ENCODE data around the gene ALDH3B2. TPM values are rescaled to one million over a fixed set of nuclear protein-coding genes. Genes with fewer than 3 reads are reported as not detected.
A peak's percentile ranks its signal among the peaks of the same experiment; 100 is the strongest.
"Not testable (repeated sequence)": the region's sequence is repeated elsewhere in the genome, so short reads cannot be mapped to it uniquely, and the experiment has no call there.

The ALDH3B2 gene, protein sequence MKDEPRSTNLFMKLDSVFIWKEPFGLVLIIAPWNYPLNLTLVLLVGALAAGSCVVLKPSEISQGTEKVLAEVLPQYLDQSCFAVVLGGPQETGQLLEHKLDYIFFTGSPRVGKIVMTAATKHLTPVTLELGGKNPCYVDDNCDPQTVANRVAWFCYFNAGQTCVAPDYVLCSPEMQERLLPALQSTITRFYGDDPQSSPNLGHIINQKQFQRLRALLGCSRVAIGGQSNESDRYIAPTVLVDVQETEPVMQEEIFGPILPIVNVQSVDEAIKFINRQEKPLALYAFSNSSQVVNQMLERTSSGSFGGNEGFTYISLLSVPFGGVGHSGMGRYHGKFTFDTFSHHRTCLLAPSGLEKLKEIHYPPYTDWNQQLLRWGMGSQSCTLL
- not detected for total RNA-seq

DNA sequence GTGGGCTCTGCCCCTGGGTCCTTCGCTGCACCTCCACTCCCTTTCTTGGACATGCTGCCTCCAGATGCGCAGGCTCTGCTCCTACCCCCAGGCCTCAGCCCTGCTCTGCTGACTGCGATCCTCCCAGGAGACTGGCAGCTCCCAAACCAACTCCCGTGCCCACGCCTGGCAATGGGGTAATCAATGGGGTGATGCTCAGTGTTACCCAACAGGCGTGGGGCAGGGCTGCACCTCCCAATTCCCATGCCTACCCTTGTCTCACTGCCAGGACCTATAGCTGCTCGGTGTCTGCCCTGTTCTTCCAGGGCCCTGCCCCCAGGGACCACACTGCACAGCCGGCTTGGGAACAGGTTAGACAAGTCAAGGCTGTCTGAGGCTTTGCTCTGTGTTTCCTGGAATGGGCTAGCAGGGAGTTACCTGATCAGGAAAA lies at the start of gene ALDH3B2:
Gene ALDH3B2 (minus strand): TSS at position 182 of the 430 bp plus-strand sequence. CDS start 7,688 bp downstream, outside the sequence.
- no peak within 1 kb of the TSS for H3K27ac Mint-ChIP-seq
- H3K4me1 Mint-ChIP-seq: no peaks in the 10 kb centered on the region
- H3K9me3 Mint-ChIP-seq: peaks cover 5% of the 10 kb centered on the region
- no peak for DNase-seq
- POLR2A ChIA-PET: no interaction called here
- no peaks in the 10 kb centered on the region for H3K36me3 Mint-ChIP-seq (ENCODE audit: low read depth)
- H3K4me3 Mint-ChIP-seq: no peak within 1 kb of the TSS
- peaks cover 13% of the 10 kb centered on the region for H3K27me3 Mint-ChIP-seq
- CTCF ChIA-PET: no interaction called here

DNA sequence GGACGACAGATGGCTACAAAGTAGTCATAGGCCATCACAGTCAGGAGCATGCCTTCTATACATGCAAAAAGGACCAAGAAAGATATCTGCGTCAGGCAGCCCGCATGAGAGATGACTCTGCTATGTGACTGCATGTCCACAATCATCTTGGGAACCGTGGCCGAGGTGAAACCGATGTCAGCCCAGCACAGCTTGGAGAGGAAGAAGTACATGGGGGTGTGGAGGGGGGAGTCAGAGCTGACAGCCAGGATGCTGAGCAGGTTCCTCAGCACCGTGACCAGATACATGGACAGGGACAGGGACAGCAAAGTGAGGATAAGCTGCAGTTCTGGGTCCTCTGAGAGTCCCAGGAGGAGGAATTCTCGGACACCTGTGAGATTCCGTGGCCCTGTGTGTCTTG lies 48.6 kb upstream of the ALDH3B2 start:
- H3K4me3 Mint-ChIP-seq; DNase-seq; H3K27ac Mint-ChIP-seq; H3K27me3 Mint-ChIP-seq; CTCF ChIA-PET; POLR2A ChIA-PET; H3K36me3 Mint-ChIP-seq (ENCODE audit: low read depth); H3K4me1 Mint-ChIP-seq; H3K9me3 Mint-ChIP-seq: not testable (repeated sequence)

DNA sequence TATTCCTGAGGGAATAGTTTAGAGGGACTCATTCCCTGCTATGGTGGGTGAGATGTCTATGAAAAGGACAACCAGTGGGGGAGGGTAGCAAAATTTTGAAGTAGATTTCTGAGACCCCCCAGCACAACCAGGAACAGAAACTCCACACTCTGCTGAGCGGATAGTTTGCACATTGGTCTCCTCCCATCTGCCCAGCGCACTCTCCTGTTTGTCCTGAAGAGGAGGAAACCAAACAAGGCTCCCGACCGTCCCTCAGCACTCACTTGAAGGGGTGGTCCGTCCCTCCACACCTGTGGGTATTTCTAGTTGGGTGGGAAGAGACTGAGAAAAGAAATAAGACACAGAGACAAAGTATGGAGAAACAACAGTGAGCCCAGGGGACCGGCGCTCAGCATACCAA lies 41.8 kb upstream of the ALDH3B2 start:
- CTCF ChIA-PET; DNase-seq; H3K27me3 Mint-ChIP-seq; POLR2A ChIA-PET; H3K4me1 Mint-ChIP-seq; H3K27ac Mint-ChIP-seq; H3K36me3 Mint-ChIP-seq (ENCODE audit: low read depth); H3K4me3 Mint-ChIP-seq; H3K9me3 Mint-ChIP-seq: not testable (repeated sequence)

DNA sequence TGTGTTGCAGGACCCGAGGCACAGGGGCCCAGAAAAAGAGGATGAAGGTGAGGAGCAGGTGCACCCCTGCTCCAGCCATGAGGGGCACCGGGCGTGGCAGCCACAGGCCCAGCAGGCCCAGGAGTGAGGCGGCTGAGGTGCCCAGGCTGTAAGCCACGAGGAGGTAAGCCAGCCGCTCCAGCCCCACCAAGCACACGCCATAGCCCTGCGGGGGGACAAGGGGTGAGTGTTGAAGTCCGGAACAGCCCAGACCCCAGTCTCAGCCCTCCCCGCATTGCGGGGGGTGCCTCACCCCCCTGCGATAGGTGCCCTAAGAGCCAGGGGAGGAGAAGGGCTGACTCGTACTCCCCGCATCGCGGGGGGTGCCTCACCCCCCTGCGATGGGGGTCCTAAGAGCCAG lies 41.4 kb upstream of the ALDH3B2 start:
- H3K9me3 Mint-ChIP-seq; H3K4me3 Mint-ChIP-seq; POLR2A ChIA-PET; H3K27ac Mint-ChIP-seq; H3K27me3 Mint-ChIP-seq; DNase-seq; H3K4me1 Mint-ChIP-seq; CTCF ChIA-PET; H3K36me3 Mint-ChIP-seq (ENCODE audit: low read depth): not testable (repeated sequence)

DNA sequence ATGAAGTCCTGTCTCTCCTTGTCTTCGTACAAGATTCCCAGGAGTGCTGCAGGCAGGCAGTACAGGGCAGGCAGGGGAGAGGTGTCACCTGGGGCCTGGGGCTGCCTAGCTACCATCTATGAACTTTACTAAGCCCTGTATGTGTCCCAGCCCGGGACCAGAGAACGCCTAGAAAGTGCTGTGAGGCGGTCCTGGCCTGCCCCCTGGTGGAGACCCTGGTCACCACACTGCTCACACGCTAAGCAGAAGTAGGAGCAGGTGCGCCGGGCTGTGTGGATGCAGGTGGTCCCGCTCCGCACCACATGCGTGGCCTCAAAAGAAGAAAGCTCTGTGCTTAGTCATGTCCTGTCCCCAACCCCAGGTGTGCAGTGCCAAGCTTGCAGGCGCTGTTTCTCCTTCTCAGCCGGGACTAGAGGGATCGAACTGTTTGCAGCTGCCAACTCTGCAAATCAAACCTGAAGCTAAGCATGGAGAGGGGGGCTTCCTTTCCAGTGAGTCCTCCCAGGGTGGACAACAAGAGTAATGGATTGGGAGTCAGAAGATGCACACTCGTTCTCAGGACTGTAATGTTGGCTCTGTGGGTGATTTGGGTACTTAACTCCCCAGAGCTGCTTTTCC lies 39.6 kb upstream of the ALDH3B2 start:
- POLR2A ChIA-PET; CTCF ChIA-PET; H3K27ac Mint-ChIP-seq; H3K36me3 Mint-ChIP-seq (ENCODE audit: low read depth); H3K9me3 Mint-ChIP-seq; H3K4me3 Mint-ChIP-seq; H3K27me3 Mint-ChIP-seq; H3K4me1 Mint-ChIP-seq: not testable (repeated sequence)
- peak; percentile 66 for DNase-seq

DNA sequence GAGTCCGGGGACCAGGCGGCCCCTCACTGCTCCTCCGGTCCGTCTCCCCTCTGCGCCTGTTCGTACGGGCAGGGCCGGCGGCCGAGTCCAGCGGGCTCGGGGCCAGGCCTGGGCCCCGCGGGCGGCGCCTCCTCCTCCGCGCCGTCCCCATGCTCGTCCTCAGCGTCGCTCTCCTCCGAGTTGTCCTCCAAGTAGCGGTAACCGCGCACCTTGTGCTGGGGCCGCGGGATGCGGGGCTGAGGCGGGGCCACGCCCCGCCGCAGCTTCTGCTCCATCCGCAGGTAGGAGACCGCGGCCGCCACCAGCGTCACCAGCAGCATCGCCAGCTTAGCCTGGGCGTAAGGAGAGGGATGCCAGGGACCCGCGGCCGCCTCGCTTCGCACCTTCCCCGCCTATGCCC lies 37.3 kb upstream of the ALDH3B2 start:
- H3K9me3 Mint-ChIP-seq; H3K36me3 Mint-ChIP-seq (ENCODE audit: low read depth); H3K27ac Mint-ChIP-seq; H3K27me3 Mint-ChIP-seq; DNase-seq; CTCF ChIA-PET; POLR2A ChIA-PET; H3K4me1 Mint-ChIP-seq; H3K4me3 Mint-ChIP-seq: not testable (repeated sequence)

DNA sequence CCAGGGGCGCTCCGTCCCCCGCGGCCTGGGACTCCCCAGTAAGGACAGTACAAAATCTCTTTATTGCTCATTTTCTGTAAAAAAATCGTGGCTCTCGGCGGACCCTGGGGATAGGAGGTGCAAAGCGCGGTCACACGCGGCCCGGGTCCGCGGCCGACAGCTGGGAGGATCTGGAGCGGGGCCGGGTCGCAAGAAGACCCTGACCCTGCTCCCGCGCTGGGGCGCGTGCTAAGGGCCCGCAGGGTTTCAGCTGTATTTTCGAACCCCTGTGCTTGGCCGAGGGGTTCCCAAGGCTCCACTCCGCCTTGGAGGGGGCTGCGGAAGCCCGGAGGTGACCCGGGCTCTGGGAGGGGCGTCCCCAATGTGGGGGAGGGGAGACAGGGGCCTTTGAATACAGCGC lies 36.8 kb upstream of the ALDH3B2 start:
- H3K4me1 Mint-ChIP-seq; H3K27me3 Mint-ChIP-seq; DNase-seq; CTCF ChIA-PET; H3K36me3 Mint-ChIP-seq (ENCODE audit: low read depth); H3K27ac Mint-ChIP-seq; H3K4me3 Mint-ChIP-seq; POLR2A ChIA-PET; H3K9me3 Mint-ChIP-seq: not testable (repeated sequence)

DNA sequence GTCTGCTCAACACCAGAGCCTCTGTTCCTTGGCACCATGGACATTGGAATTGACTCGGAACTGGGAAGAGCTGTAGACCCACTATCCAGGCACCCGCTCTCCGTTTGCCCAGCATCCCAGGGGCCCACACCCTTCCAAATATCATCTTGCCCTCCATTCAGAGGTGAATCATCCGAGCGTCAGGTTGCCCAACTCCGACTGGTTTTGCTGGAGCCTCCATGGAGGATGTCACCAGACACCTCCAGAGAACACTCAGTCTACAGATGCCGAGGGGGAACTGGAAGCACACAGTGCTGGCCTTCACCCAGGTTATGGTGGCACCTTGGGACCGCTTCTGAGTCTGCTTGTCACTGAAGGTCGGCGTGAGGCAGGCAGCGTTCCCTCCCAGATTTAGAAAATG lies 35.4 kb upstream of the ALDH3B2 start:
- H3K9me3 Mint-ChIP-seq; POLR2A ChIA-PET; H3K27me3 Mint-ChIP-seq; H3K36me3 Mint-ChIP-seq (ENCODE audit: low read depth); H3K27ac Mint-ChIP-seq; CTCF ChIA-PET; DNase-seq; H3K4me3 Mint-ChIP-seq; H3K4me1 Mint-ChIP-seq: not testable (repeated sequence)

DNA sequence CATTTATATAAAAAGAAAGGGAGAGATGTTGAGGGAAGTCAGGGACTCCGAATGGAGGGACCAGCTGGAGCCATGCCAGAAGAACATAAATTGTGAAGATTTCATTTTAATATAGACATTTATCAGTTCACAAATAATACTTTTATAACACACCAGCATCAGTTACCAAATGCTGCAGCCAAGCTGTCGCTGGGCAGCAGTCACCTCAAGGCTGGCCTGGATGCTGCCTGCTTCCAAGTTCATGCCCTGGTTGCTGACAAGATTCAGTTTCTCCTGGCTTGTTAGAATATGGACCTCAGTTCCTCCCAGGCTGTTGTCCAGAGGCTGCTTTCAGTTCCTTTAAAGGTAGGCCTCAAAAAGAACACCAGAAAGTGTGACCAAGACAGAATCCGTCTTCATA lies 30.8 kb upstream of the ALDH3B2 start:
- Mint-ChIP-seq H3K9me3 (no peaks in the 10 kb centered on the region), H3K4me3 (no peak overlapping the region), H3K27ac (no peak overlapping the region), H3K36me3 (ENCODE audit: low read depth) (no peaks in the 10 kb centered on the region), H3K4me1 (no peaks in the 10 kb centered on the region), H3K27me3 (no peaks in the 10 kb centered on the region)
- DNase-seq: no peak
- ChIA-PET POLR2A (no interaction called here), CTCF (interaction anchor here (1.0 kb wide), 1 partner anchor 76 kb away, joined by 3 read pairs; no protein-coding TSS in a partner anchor)

DNA sequence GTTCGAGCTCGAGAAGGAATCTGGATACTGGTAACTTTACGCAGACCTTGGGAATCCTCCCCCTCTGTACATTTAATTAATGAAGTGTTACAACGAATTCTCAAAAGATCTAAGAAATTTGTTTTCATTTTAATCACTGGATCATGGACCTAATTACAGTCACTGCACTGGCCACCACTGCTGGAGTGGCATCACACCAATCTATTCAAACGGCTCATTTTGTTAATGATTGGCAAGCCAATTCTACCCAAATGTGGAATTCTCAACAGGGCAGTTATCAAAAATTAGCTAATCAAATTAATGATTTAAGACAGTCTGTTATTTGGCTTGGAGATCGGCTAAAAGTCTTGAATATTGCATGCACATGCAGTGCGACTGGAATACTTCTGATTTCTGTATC lies 30.1 kb upstream of the ALDH3B2 start:
- no peaks in the 10 kb centered on the region for H3K4me1 Mint-ChIP-seq
- DNase-seq: no peak
- POLR2A ChIA-PET: no interaction called here
- H3K9me3 Mint-ChIP-seq: no peaks in the 10 kb centered on the region
- CTCF ChIA-PET: interaction anchor here (1.0 kb wide), 1 partner anchor 76 kb away, joined by 3 read pairs; no protein-coding TSS in a partner anchor
- H3K4me3 Mint-ChIP-seq: no peak overlapping the region
- H3K27ac Mint-ChIP-seq: no peak overlapping the region
- H3K36me3 Mint-ChIP-seq (ENCODE audit: low read depth): no peaks in the 10 kb centered on the region
- H3K27me3 Mint-ChIP-seq: no peaks in the 10 kb centered on the region

DNA sequence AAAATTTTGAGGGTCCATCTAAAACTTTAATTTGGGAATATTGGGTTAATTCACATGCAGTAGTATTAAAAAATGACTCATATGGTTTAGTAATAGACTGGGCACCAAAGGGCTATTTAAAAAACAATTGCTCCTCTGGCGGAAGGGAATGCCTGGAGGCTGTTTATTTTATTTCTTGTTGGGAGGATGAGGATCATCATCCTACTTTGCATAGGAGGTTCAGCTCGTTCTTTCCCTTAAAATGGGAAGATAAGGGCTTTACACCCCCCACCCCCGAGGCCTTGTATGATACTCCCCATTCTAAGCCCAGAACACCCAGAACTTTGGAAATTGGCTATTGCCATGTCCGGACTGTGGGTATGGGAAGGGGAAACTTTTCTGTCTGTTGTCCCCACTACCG lies 29.3 kb upstream of the ALDH3B2 start:
- H3K36me3 Mint-ChIP-seq (ENCODE audit: low read depth); H3K4me3 Mint-ChIP-seq; H3K4me1 Mint-ChIP-seq; H3K27me3 Mint-ChIP-seq; POLR2A ChIA-PET; DNase-seq; H3K9me3 Mint-ChIP-seq; H3K27ac Mint-ChIP-seq; CTCF ChIA-PET: not testable (repeated sequence)

DNA sequence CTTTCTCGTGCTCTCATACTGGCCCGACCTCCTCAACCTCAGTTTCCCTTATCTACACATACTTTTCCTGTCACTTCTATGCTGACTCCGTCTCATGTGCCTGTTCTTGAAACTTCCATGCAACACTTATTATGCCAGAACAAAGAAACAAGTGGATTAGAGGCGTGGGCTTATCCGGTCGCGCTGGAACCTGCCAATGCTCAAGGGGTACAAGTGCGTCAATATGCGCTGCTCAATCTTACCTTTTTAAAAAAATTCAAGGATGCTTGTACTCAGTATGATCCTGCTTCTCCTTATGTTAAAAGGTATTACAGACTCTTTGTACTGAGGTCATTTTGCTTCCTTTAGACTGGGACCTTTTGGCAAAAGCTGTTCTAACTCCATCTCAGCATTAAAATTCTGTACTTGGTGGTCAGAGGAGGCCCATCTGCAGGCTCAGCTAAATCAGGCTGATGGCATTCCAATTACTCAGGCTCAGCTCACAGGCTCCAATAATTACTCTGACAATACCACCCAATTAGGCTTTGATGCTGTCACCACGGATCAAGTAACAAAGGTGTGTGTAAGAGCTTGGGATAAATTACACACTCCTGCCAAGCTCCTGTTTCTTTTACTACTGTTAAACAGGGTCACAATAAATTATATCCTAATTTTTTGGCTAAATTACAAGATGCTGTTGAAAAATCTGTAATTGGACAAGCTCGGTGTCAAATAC lies 26.3 kb upstream of the ALDH3B2 start:
- no peaks in the 10 kb centered on the region for H3K27me3 Mint-ChIP-seq
- no peak overlapping the region for H3K27ac Mint-ChIP-seq
- no peaks in the 10 kb centered on the region for H3K36me3 Mint-ChIP-seq (ENCODE audit: low read depth)
- DNase-seq: no peak
- no peaks in the 10 kb centered on the region for H3K4me1 Mint-ChIP-seq
- no peaks in the 10 kb centered on the region for H3K9me3 Mint-ChIP-seq
- no peak overlapping the region for H3K4me3 Mint-ChIP-seq
- CTCF ChIA-PET: interaction anchor here (0.9 kb wide), 1 partner anchor 70 kb away, joined by 3 read pairs; the partner anchor contains the start of gene NUDT8
- POLR2A ChIA-PET: no interaction called here

DNA sequence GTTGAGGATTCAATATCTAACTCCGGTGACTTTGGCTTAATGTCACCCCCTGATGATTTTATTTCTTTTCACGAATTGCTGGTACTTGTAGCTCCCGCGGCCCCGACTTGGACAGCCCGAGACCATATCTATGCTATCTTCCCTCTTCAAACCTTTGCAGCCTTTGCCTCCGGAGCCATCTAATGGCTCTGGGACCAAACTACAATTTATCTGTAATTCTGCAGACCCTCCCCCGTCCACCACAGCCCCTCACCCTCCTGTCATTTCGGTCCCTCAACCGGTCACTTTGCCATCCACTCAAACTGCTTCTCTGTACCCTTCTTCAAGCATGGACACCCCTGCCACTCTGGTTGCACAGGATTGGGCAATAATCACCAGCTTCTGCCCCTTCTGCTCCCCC lies 25.7 kb upstream of the ALDH3B2 start:
- Mint-ChIP-seq H3K27ac (no peak overlapping the region), H3K27me3 (no peaks in the 10 kb centered on the region)

More for the DNA sequence above, 25.7 kb upstream of the ALDH3B2 start:
- no peak overlapping the region for H3K4me3 Mint-ChIP-seq
- no peaks in the 10 kb centered on the region for H3K36me3 Mint-ChIP-seq (ENCODE audit: low read depth)
- no peaks in the 10 kb centered on the region for H3K9me3 Mint-ChIP-seq
- POLR2A ChIA-PET: no interaction called here
- H3K4me1 Mint-ChIP-seq: no peaks in the 10 kb centered on the region
- no peak for DNase-seq
- CTCF ChIA-PET: no interaction called here

All from activated CD4-positive, alpha-beta T cell treated with anti-CD3 and anti-CD28 coated beads, Interleukin-2, amount 10 ng/mL, durations not matched to agents 7 days and 5 days (primary cell).